T-helper 1 cell treated with Interleukin-12 subunit alpha and Interleukin-12 subunit beta and Interleukin-4 antibody, amounts not matched to agents 30 ng/mL and 1 ng/mL, for 36 hours (primary cell): ENCODE results near the gene PACS2. TPM values are rescaled to one million over a fixed set of nuclear protein-coding genes. Genes with fewer than 3 reads are reported as not detected.
"Not testable (repeated sequence)": the region's sequence is repeated elsewhere in the genome, so short reads cannot be mapped to it uniquely, and the experiment has no call there.

Experiments used
- intact Hi-C: fragments of 100-400 bp; cut with micrococcal nuclease; formaldehyde crosslinking; loops from one replicate; pipeline ENCODE4 v1.15.1; 2024
- total RNA-seq: library from RNA; stranded (reverse); gene quantifications from 2 replicates; pipeline ENCODE4 v1.2.3, GENCODE V29; 2022

The PACS2 gene
- total RNA-seq, 1 donor from 2014 or later = 35.8 TPM

DNA sequence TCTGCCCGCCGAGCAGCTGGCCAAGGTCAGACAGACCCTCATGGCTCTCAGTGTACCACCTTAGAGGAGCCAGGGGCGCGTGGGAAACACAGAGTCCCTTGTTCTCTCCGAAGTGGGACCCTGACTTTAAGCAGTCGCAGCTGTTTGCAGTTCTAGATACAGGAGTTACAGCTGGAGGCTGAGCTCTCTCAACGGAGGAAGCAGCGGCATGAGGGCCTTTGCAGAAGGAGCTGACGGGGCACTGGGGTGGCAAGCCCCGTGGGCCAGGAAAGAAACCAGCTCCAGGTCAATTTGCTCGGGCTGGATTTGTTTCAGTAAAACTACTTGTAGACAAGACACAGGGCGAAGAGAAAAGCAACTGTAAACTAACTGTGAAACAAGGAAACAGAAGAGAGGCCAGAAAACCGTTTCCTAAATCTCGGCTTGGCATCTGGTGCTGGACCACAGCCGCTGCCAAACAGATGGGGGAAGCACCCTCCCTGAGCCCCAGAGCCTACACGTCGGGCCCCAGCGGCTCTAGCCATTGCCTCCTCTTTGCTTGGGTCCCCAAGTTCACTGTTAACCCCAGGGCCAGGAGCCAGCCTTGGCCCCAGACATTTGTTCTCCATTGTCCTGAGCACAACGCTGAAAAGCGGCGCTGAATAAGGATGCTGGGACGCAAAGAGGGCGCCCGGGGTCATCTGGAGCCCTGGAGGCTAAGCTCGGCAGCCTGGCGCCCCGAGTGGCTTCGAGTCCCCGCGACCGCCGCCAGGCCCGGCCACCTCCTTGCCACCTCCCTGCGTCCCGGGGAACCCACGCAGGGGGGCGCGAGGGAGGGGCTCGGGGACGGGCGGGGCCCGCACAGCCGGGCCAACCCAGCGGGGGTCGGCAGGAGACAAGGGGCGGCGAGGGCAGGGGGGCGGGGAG lies 914 bp upstream of the PACS2 start:
- intact Hi-C loops = loop anchor here (1.0 kb wide), 2 partner anchors 12 to 39 kb away; partner anchors contain the start of gene BRF1

DNA sequence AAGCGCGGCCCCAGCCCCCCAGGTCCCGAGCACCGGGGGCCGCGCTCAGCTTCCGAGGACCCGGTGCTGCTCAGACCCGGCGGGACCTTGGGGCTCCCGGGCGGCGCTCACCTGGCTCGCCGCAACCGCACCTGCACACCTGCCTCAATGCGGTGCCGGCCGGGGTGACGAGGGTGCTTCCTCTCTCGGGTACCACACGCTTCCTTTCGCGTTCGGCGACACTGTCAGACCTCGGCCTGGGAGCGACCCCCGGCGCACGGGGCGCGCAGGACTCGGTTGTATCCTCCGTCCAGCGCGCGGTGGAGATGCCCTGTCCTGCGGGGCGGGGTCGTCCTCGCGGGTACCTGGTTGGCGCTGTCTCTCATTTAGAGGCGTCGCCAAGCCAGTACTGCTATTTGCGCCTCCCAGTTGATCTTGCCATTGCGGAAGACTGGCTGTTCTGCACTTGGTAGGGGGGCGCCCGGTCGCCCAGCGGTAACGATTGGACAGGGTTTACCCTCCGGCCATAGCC lies 718 bp downstream of the PACS2 start:
- intact Hi-C loops = no loop called here

DNA sequence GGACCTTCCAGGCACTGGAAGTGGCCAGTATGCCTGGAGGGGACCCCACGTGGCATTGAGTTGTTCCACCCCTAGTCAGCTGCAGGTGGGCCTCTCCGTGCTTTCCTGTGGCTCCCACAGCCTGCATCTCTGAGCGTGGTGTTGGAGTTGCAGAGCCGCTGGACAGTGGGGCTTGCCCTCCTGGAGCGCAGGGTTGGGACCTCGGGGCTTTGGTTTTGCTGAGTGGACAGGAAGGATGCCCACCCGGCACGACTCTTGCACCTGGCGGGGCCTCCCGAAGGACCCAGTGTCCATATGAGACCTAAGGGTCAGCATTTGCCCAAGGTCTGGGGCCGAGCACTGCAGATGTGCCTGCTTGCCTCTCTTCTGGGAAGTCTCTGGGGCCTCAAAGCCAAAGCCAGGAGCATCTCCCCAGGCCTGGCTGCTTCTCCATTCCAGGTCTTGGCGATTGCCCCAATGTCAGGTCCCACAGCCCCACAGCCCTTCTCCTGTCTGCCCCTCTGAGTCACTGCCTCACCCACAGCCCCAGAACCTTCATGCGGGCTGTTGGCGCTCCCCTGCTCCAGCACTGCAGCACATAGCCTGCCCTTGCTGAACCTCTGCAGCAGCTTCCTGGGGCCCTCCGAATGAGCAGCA lies 1.5 kb downstream of the PACS2 start:
- intact Hi-C loops = no loop called here

DNA sequence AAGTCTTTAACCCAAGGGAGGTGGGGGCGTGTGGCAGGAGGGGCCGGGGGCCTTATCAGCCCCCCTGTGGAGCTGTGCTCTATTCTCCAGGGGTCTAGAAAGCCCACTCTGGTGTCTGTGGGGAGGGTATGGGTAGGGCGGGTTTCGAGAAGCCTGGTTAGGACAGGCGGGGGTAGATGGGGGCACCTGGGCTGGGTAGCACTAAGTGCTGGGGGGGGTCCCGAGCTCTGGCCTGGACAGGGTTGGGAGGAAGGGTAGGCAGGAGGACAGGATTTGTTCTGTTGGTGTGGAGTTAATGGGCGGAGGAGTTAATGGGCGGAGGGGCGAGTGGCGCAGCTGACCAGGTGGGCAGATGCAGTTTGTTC lies 2.0 kb downstream of the PACS2 start:
- intact Hi-C loops = no loop called here

DNA sequence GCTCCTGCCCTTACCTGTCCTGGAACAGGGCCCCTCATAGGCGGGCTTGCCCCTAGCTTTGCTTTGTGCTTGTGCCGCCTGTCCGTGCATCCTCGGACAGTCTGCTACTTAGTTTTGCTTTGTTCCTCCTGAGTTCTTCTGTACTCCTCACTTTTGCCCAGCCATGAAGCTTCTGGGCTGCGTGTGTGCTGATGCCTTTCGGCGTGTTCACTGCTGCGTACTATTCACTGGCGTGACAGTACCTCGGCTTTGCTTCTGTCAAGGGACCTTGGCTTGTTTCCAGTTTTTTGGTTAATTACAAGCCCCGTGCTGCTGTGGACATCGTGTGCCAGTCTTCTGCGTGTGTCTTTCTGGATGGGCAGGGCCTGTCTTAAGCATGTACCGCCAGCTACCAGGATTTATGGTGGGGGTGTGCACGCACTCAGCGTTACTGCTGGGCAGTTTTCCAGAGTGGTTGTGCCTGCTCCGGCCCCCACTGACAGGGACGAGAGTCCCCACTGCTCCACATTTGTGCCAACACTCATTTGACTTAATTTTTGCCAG lies 2.5 kb downstream of the PACS2 start:
- intact Hi-C loops = no loop called here

DNA sequence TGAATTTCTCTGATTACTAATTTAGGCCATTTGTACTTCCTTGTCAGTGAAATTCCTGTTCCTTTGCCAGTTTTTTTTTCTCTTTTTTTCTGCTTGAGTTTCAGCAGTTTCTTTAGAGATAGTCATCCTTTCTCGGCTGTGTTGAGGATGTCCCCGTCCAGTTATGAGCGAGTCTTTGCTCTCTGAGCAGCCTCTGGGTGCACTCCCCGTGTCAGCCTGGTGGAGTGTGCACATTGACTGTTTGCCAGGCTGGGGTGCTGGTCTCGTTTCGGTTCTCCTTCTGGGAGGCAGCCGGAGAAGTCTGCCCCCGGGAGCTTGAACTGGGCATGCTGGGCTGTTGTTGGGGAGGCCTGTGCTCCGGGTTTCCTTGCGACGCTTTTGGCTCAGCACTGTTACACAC lies 3.0 kb downstream of the PACS2 start:
- intact Hi-C loops = no loop called here

DNA sequence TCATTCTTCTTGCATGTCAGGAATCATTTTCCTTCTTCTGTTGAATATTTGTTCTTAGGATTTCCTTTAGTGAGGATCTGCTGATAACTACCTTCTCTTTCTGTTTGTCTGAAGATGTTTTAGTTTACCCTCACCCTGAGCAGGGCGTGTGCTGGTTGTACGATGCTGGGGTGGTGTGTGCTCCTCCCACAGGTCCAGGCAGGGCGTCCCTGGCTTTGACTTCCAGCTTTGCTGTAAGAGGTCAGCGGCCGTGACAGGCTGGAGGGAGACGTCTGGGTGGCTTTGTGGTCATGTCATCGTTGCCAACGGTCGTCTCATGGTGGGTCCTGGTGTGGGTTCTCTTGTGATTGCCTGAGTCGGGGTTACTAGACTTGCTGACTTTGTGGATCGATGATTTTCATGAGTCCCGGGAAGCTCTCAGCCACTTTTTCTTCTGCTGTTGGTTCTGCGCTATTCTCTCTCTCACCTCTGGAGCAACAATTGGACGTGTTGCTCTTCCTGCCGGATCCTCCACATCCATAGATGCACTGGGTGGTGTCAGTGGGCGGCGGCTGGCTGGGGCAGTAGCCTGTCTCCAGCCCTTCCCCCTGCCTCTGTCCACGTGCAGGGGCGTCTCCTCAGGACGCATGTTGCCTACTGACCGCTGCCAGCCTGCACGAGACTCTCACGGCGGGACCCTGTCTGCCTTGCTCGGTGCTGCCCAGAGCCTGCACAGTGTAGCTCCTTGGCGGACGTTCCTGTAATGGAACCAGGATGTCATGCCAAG lies 8.4 kb downstream of the PACS2 start:
- intact Hi-C loops = no loop called here

DNA sequence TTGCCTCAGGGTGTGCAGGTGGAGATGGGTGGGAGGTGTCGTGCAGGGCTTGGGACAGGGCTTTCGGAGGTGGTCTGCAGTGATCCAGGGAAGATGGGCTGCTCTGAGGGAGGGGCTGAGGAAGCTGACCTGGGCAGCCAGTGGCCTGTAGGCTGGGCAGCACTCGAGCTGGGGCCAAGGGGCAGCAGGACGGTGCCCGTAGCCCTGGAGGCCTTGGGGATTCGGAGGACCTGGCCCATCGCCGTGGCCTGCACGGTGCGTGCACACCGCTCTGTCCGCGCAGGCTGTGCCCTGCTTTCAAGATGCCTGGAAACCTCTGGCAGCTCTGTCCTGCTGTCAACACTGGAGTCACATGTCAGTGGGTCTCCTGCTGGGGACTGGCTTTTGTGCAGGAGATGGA lies 9.1 kb downstream of the PACS2 start:
- intact Hi-C loops = no loop called here

DNA sequence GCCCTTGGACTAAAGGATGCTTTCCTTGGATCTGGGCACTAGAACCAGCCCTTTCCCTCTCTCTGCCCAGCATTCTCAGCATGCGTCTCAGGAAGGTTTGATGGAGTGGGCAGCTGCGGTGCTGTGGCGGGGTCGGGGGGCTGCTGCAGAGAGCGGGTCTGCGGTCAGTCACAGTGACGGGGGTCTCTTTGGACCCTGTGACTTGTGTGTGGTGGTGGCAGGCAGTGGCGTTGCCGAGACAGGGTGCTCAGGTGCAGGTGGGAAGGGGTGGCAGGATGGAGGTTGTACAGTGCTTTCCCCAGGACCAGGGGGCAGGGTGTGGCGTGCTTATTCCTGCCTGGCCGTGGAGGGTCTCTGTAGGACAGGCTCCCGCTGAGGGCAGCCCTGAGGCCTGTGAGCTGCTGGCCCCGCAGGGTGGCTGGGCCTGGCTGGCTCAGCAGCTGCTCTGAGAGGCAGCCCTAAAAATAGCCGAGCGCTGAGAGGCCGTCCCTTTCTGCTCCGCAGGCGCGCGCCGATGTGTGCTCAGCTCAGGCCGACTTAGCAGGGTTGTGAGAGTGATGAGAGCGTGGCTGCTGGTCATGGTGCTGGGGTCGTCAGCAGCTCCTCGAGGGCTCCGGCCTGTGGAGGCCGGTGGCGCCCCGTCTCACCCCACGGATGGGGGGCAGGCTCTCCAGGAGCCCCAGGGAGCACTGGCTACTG lies 9.7 kb downstream of the PACS2 start:
- intact Hi-C loops = no loop called here

DNA sequence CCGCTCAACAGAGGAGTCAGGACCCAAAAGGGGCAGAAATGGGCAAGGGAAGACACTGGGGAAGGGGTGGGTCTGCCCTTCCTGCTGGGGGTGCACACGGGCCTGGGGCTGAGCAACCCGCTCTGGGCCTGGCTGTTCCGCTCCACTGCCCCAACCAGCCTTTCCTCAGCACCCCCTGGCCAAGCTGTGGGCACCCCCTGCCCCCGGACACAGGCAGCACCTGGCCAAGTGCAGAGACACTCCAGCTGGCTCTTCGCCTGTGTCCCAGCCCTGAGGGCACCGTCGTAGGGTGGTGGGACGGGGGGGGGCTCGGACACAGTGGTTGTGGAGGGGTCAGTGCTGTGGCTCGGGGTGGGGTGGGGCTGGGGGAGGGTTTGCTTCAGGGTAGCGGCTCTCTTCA lies 10.3 kb downstream of the PACS2 start:
- intact Hi-C loops = no loop called here

DNA sequence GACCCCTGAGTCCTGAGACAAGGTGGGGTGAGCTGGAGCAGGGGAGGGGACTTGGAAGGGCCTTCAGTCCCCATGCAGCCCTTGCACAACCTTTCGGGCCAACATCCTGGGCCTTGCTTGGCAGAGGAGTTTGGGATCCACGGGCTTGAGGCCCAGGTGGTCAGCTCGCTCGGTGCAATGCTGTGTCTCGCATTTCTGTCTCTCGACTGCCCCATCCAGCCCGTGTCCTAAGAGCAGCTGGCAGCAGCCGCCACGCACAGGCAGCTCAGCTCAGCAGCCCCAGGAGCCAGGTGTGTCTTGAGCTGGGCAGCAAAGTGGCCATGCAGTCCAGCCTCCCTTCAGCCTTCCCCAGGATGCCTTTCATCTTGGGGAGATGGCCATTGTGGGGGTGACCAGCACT lies 10.8 kb downstream of the PACS2 start:
- intact Hi-C loops = no loop called here

DNA sequence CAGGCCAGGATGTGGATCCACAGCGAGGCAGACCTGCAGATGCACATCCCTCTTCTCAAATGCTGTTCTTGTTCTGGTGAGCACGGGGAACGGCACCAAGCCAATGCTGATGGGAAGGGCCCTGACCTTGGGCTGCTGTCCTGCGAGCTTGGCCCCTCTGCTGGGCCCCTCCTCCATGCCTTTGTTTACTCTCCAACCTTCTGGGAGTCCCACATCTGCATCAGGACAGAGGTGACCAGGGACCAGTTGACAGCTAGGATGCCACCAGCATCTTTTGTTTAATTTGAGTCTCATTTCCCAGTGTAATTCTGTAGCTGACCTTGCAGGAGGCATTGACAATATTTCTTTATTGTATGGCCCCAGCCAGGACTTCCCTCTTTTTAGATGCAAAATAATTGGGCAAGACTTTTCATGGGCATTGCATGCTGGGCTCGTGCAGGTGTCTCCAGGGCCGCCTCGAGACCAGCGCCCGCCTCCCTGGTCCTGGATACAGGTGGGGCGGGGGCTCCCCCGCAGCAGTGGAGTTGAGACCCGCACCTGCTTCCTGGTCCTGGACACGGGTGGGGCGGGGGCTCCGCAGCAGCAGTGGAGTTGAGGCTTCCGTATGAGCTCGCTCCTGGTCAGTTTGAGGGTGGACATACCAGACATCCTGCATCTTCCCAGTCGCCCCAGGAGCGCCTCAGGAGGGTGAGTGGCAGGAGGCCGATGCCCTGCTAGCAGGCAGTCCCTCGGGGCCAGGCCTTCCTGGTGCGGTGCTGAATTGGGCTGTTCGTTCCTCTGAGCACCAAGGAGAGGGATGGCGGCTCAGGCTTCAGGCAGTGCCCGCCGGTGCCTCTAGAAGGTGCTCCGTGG lies 11.4 kb downstream of the PACS2 start:
- intact Hi-C loops = no loop called here

DNA sequence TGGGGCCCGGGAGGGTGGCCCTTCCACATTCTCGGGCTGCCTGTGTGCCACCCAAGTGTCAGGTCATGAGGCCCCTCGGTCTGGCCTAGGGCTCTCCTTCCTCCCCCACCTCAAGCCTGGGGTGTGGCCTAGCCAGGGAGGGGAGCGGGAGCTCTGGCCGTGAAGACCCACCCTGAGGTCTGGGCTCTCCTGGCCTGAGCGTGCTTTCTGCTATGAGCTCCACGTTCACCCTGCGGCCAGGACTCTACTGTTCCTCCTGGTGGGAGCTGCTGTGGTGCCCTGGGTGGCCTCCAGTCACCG lies 12.0 kb downstream of the PACS2 start:
- intact Hi-C loops = no loop called here

DNA sequence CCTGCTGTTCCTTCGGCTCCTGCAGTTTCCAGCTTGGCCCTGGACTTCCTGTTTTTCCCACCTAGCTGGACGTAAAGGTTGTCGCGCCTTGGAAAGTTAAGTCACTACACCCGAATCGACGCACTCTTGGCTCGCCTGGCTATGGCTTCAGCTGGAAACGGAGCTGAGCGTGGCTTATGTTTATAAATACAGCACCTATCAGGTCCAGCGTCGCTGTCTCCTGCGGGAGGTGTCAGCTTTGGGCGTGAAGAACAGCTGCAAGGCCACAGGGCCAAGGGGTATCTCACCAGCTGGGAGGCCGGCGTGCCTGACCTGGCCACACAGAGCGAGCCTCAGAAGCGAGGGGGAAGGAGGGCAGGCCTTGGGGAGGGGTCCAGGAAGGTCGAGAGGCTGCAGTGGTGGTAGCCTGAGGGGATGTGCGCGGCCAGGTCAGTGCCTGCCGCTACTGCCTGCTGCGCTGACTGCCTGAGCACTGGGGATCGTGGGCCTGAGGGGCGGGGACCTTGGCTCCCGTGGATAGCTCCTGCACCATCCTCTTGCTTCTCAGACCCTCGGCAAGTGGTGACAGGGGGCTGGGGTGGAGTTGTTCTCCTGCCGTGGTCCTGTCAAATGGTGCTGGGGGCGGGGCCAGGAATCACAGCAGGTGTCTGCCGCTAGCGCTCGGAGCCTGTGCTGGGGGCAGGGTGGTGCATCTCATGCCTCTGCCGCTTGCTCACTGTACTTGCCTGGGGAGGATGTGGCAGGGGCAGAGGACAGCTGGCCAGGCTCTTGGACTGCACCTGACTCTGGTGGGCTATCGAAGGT lies 12.5 kb downstream of the PACS2 start:
- intact Hi-C loops = no loop called here

DNA sequence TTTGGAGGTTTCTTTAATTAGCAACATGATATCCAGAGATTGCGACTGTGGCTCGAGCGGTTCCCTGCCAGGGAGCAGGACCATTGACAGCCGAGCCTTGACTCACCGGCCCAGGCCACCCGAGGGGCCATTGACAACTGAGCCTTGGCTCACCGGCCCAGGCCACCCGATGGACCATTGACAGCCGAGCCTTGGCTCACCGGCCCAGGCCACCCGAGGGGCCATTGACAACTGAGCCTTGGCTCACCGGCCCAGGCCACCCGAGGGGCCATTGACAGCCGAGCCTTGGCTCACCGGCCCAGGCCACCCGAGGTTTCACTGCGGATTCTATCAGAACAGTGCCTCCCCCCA lies 13.1 kb downstream of the PACS2 start:
- intact Hi-C loops = not testable (repeated sequence)

DNA sequence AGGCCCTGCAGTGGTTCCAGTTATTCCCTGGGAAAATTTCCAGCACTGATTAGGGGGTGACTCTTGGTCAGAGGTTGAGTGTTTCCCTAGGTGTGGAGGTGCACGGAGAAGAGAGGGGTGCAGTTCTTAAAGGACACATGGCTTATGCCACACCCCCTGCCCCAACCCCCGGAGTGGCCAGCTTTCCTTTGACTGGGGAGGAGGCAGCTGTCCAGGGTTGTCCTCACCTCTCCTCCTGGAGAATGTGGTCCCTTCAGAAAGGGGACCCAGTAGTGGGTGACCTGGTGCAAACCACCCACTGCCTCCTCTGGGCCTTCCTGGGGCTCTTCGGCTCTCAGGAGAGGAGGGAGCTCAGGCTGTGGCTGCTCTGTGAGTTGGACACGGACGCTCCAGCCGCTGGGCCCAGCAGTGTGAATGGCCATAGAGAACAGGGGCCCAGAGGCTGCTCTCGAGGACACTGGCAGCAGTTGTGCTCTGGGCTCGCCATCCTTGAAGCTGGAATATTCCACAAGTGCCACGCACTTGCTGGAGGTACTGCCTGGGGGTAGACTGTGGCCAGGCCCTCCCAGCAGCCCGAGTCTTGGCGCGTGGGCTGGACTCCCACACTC lies 13.6 kb downstream of the PACS2 start:
- intact Hi-C loops = no loop called here

DNA sequence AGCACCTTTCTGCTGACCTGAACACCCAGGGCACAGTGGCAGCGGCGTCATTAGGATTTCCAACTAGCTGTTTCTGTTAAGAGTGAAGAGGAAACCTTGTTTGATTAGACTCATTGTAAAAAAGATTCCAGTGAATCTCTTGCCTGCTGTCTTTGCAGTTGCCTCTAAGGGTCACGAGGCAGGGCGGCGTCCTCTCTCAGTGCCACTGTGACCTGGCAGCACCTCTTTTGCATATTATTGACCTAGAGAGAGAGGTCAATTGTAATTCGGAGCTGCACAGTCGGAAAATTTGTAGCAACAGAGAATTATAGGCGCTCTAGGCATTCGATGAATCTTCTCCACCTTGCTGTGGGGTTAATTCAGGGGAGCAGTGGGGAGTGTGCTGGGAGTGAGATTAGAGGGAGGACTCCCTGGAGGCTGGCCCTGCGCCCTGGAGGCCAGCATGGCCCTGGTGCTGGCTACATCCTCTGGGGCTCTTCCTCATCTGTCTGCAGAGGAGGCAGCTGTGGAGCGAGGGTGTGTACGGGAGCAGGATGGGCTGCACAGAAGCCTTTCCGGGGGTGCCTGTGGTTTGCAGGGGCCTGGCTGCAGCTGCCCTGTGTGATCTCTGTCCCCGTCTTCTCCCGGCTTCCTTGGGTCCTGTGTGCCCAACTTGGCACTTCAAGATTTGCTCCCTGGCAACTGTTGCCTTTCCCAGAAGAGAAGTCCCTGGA lies 14.3 kb downstream of the PACS2 start:
- intact Hi-C loops = no loop called here

DNA sequence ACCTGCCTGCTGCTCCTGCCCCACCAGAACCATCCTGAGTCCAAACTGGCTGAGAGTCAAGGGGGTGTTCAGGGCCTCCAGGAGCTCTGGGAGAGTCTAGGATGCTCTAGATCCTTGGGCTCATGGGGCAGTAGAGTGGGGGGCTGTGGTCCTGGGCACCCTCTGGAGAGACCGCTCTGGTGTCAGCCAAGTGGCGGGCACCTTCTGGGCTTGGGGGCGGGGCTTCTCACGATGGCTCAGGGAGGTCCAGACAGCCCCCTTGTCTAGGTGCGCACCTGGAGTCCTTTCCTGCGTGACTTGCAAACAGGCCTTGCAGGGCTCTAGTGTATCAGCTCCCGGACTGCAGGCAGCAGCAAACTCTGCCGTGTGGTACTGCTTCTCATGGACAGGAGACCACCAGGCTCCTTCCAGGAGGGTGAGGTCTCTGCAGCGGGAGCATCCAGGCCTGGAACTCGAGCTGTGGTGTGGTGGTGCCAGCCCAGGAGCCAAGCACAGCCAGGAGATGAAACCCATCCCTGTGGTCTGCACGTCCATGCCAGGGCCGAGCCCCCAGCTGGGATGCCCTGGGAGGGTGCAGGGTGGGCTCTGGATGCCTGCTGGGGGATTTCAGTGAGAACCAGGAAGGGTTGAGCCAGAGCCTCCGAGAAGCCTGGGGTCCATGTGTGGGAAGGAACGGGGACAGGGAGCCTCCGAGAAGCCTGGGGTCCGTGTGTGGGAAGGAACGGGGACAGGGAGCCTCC lies 15.0 kb downstream of the PACS2 start:
- intact Hi-C loops = no loop called here
